ENCODE results near the gene ARL6IP4.

The ARL6IP4 gene

DNA sequence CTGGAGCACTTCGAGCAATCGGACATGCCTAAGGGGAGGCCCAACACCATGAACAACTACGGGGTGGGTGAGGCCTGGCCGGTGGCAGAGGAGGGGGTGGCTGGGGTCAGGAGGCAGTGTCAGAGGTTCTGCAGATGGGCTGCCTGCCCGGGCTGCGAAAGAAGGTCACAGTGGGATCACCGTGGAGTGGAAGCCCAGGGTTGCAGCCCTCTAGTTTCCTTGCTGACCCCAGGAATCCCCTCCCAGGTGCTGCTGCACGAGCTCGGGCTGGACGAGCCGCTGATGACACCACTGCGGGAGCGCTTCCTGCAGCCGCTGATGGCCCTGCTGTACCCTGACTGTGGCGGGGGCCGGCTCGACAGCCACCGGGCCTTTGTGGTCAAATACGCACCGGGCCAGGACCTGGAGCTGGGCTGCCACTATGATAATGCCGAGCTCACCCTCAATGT, 1.9 kb upstream of the ARL6IP4 start:
- TF ChIP-seq, protein P1, sequence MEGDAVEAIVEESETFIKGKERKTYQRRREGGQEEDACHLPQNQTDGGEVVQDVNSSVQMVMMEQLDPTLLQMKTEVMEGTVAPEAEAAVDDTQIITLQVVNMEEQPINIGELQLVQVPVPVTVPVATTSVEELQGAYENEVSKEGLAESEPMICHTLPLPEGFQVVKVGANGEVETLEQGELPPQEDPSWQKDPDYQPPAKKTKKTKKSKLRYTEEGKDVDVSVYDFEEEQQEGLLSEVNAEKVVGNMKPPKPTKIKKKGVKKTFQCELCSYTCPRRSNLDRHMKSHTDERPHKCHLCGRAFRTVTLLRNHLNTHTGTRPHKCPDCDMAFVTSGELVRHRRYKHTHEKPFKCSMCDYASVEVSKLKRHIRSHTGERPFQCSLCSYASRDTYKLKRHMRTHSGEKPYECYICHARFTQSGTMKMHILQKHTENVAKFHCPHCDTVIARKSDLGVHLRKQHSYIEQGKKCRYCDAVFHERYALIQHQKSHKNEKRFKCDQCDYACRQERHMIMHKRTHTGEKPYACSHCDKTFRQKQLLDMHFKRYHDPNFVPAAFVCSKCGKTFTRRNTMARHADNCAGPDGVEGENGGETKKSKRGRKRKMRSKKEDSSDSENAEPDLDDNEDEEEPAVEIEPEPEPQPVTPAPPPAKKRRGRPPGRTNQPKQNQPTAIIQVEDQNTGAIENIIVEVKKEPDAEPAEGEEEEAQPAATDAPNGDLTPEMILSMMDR (IDR thresholded peaks at IDR 0.05; ENCODE audit: low read depth, low read length, missing control alignments): no peak
- Histone ChIP-seq H3K27ac (no peak overlapping the region), H3K36me3 (replicated peaks) (no peaks in the 10 kb centered on the region), H3K4me3 (ENCODE audit: low read depth, low read length) (no peak overlapping the region), H3K27me3 (replicated peaks) (no peaks in the 10 kb centered on the region)
- no peak for DNase-seq
- in situ Hi-C loops (cut with HindIII; ENCODE audit: low pct_ligation_motif_present, low sequenced_read_pairs): no loop called here

DNA sequence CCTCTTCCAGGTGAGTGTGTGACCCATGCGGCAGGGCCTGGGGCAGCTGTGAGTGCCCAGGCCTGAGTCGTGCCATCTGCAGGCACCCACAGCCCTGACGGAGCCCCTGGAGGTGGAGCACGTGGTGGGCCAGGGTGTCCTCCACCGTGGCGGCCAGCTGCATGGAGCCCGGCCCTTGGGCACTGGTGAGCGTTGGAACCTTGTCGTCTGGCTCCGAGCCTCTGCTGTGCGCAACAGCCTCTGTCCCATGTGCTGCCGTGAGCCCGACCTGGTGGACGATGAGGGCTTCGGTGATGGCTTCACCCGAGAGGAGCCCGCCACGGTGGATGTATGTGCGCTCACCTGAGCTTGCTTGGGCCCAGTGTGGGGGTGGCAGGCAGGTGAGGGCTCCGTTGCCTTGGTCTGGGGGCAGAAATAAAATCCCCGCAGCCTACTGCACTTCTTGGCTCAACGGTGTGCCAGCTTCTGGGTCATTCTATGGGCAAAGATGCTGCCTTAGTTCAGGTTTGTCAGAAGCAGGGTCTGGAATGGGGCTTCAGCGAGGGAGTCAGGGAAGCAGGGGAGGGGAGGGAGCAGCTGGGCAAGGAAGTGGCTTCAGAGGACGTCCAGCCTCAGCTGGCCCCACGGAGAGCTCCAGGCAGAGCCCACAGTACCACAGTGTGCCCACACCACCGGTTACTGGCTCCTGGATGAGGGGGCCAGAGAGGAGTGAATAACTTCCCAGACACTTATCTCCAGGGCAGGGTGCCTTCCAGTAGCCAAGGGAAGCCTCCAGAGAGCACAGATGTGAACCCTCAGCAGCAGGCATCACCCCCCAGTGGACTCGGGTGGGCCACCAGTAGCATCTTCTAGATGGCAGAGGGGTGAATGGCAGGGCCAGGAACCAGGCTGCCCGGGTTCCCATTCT, 1.2 kb upstream of the ARL6IP4 start:
- no peak overlapping the region for H3K27ac ChIP-seq
- no peaks in the 10 kb centered on the region for H3K27me3 ChIP-seq (replicated peaks)
- DNase-seq: no peak
- H3K4me3 ChIP-seq (ENCODE audit: low read depth, low read length): peak overlapping the region; percentile 80
- in situ Hi-C loops (cut with HindIII; ENCODE audit: low pct_ligation_motif_present, low sequenced_read_pairs): no loop called here
- no peaks in the 10 kb centered on the region for H3K36me3 ChIP-seq (replicated peaks)
- TF ChIP-seq, protein P1 (IDR thresholded peaks at IDR 0.05; ENCODE audit: low read depth, low read length, missing control alignments): no peak

DNA sequence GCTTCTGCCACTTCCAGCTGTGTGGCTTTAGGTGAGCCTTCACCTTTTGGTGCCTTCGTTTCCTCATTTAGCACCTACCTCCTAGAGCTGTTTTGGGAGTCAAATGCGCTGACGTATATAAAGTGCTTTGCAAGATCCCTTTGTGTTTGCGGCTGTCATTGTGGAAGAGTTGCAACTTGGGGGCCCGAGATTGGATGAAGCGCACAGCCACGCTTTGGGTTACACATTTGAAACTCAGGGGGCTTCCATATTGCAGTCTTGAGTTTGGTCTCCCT, 636 bp upstream of the ARL6IP4 start:
- TF ChIP-seq, protein P1 (IDR thresholded peaks at IDR 0.05; ENCODE audit: low read depth, low read length, missing control alignments): no peak
- no peaks in the 10 kb centered on the region for H3K27me3 ChIP-seq (replicated peaks)
- H3K4me3 ChIP-seq (ENCODE audit: low read depth, low read length): peak overlapping the region; percentile 80
- in situ Hi-C loops (cut with HindIII; ENCODE audit: low pct_ligation_motif_present, low sequenced_read_pairs): no loop called here
- peak overlapping the region; percentile 71 for H3K27ac ChIP-seq
- H3K36me3 ChIP-seq (replicated peaks): no peaks in the 10 kb centered on the region
- DNase-seq: no peak

DNA sequence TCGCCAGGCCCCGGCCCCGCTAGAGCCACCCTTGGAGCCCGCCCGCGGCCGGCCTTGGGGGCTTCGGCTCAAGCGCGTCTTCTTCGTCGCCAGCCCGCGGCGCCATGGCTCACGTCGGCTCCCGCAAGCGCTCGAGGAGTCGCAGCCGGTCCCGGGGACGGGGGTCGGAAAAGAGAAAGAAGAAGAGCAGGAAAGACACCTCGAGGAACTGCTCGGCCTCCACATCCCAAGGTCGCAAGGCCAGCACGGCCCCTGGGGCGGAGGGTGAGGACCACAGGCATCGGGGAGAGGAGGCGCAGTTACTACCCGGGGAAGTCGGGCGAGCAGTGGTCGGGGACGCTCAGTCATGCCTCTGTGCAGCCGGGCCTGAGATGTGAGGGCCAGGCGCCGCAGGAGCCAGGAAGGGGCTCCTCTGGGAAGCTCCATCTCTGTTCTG, 573 bp downstream of the ARL6IP4 start:
- peak overlapping the region; percentile 71 for H3K27ac ChIP-seq
- DNase-seq: no peak
- H3K4me3 ChIP-seq (ENCODE audit: low read depth, low read length): peak overlapping the region; percentile 80
- H3K27me3 ChIP-seq (replicated peaks): no peaks in the 10 kb centered on the region
- in situ Hi-C loops (cut with HindIII; ENCODE audit: low pct_ligation_motif_present, low sequenced_read_pairs): no loop called here
- H3K36me3 ChIP-seq (replicated peaks): no peaks in the 10 kb centered on the region
- TF ChIP-seq, protein P1 (IDR thresholded peaks at IDR 0.05; ENCODE audit: low read depth, low read length, missing control alignments): no peak

DNA sequence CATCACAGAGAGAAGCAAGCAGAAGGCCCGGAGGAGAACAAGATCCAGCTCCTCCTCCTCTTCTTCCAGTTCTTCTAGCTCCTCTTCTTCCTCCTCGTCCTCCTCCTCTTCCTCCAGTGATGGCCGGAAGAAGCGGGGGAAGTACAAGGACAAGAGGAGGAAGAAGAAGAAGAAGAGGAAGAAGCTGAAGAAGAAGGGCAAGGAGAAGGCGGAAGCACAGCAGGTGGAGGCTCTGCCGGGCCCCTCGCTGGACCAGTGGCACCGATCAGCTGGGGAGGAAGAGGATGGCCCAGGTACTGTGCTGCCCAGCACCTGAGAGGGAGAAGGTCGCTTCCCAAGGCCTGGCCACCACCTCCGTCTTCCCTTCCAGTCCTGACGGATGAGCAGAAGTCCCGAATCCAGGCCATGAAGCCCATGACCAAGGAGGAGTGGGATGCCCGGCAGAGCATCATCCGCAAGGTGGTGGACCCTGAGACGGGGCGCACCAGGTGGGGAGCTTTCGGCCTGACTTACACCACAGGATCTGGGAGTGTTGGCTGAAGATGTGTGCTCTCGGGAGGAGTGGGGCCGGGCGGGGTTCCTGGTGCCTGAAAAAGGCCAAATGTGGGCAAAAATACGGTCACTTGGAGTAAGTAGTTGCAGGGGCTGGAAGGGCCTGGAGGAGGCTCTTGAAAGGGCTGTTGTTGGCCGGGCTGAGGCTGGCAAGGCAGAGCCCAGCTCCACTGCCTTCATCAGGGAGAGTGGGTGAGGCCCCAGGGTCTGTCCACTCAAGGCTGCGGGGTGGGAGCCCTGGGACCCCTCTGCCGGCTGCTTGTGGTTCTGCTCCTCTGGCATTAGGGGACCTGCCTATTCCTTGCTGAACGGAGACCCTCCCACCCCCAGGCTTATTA, 1.4 kb downstream of the ARL6IP4 start:
- Histone ChIP-seq H3K27me3 (replicated peaks) (no peaks in the 10 kb centered on the region), H3K36me3 (replicated peaks) (no peaks in the 10 kb centered on the region), H3K4me3 (ENCODE audit: low read depth, low read length) (peak overlapping the region; percentile 80), H3K27ac (peak overlapping the region; percentile 71)
- no peak for DNase-seq
- TF ChIP-seq, protein P1 (IDR thresholded peaks at IDR 0.05; ENCODE audit: low read depth, low read length, missing control alignments): no peak
- in situ Hi-C loops (cut with HindIII; ENCODE audit: low pct_ligation_motif_present, low sequenced_read_pairs): no loop called here
